ENCODE results near the gene RHO. TPM values are rescaled to one million over a fixed set of nuclear protein-coding genes. Genes with fewer than 3 reads are reported as not detected.

RHO gene
- total RNA-seq, 4 donors from 2014 or later: not detected

- peak overlapping the region in 2 of 4 donors; percentile 90 to 95 for H3K27ac ChIP-seq
- H3K9me3 ChIP-seq: no peaks in the 10 kb centered on the region
- no peak overlapping the region for H3K4me3 ChIP-seq
- H3K27me3 ChIP-seq: no peaks in the 10 kb centered on the region
- peaks cover 0 to 54% (median 35%) of the 10 kb centered on the region in 4 donors for H3K4me1 ChIP-seq
- WGBS, 2 donors: 65 to 69% methylated on average over 10 of the region's 10 CpGs
- no peak for DNase-seq (ENCODE audit: low spot score in 2 of 2)
- no peak for TF ChIP-seq POLR2A (IDR thresholded peaks at IDR 0.05)
- no peak for TF ChIP-seq EP300 (IDR thresholded peaks at IDR 0.05)
- peaks cover 0 to 16% (median 0%) of the 10 kb centered on the region in 3 donors for H3K36me3 ChIP-seq
These were observed 24.0 kb downstream of the RHO start for GRCh38 chr3:129552287-129553050.

- 71 to 84% methylated on average over 4 to 6 of the region's 6 CpGs for WGBS, 2 donors
- no peaks in the 10 kb centered on the region for H3K27me3 ChIP-seq
- H3K9me3 ChIP-seq: no peaks in the 10 kb centered on the region
- peaks cover 0 to 20% (median 0%) of the 10 kb centered on the region in 3 donors for H3K36me3 ChIP-seq
- H3K4me1 ChIP-seq: peaks cover 0 to 61% (median 42%) of the 10 kb centered on the region in 4 donors
- peak overlapping the region in 2 of 4 donors; percentile 90 to 95 for H3K27ac ChIP-seq
- DNase-seq (ENCODE audit: low spot score in 2 of 2): no peak
- no peak overlapping the region for H3K4me3 ChIP-seq
- no peak for TF ChIP-seq POLR2A (IDR thresholded peaks at IDR 0.05)
- TF ChIP-seq EP300 (IDR thresholded peaks at IDR 0.05): no peak
- TF ChIP-seq CTCF (IDR thresholded peaks at IDR 0.05): no peak
These were observed 24.7 kb downstream of the RHO start for GRCh38 chr3:129553171-129553570.

GRCh38 chr3:129553719-129554118, 25.3 kb downstream of the RHO start:
- TF ChIP-seq CTCF (IDR thresholded peaks at IDR 0.05) (no peak), POLR2A (IDR thresholded peaks at IDR 0.05) (no peak), EP300 (IDR thresholded peaks at IDR 0.05) (no peak)
- Histone ChIP-seq H3K27me3 (no peaks in the 10 kb centered on the region), H3K4me1 (peaks cover 0 to 67% (median 48%) of the 10 kb centered on the region in 4 donors), H3K36me3 (peaks cover 0 to 25% (median 0%) of the 10 kb centered on the region in 3 donors), H3K4me3 (no peak overlapping the region), H3K27ac (peak overlapping the region in 2 of 4 donors; percentile 90 to 95), H3K9me3 (no peaks in the 10 kb centered on the region)
- no peak for DNase-seq (ENCODE audit: low spot score in 2 of 2)
- WGBS, 2 donors: 61 to 63% methylated on average over 15 of the region's 15 CpGs

GRCh38 chr3:129554356-129555152, 26.1 kb downstream of the RHO start:
- DNase-seq (ENCODE audit: low spot score in 2 of 2): no peak
- TF ChIP-seq EP300 (IDR thresholded peaks at IDR 0.05) (no peak), CTCF (IDR thresholded peaks at IDR 0.05) (no peak), POLR2A (IDR thresholded peaks at IDR 0.05) (no peak)
- Histone ChIP-seq H3K27ac (peak overlapping the region in 3 of 4 donors; percentile 40 to 95 (median 90)), H3K36me3 (peaks cover 0 to 33% (median 0%) of the 10 kb centered on the region in 3 donors), H3K4me3 (no peak overlapping the region), H3K9me3 (no peaks in the 10 kb centered on the region), H3K27me3 (no peaks in the 10 kb centered on the region), H3K4me1 (peaks cover 0 to 75% (median 56%) of the 10 kb centered on the region in 4 donors)
- WGBS, 2 donors: 31 to 36% methylated on average over 11 to 12 of the region's 13 CpGs

- peaks cover 0 to 39% (median 0%) of the 10 kb centered on the region in 3 donors for H3K36me3 ChIP-seq
- no peak for DNase-seq (ENCODE audit: low spot score in 2 of 2)
- no peak overlapping the region for H3K4me3 ChIP-seq
- peak overlapping the region in 3 of 4 donors; percentile 40 to 95 (median 90) for H3K27ac ChIP-seq
- TF ChIP-seq POLR2A (IDR thresholded peaks at IDR 0.05): no peak
- peak in 1 of 2 donors; percentile 11 for TF ChIP-seq EP300 (IDR thresholded peaks at IDR 0.05)
- peaks cover 0 to 81% (median 62%) of the 10 kb centered on the region in 4 donors for H3K4me1 ChIP-seq
- no peaks in the 10 kb centered on the region for H3K27me3 ChIP-seq
- H3K9me3 ChIP-seq: no peaks in the 10 kb centered on the region
- 30 to 37% methylated on average over 15 of the region's 15 CpGs for whole genome bisulfite sequencing, 2 donors
These were observed 26.7 kb downstream of the RHO start for GRCh38 chr3:129555153-129555550.
